Thyroid gland (tissue), 4 donors: ENCODE measurements around the gene GCNT2.

Source experiments
- POLR2A ChIP-seq, 2 donors: fragments of 450-650 bp; IDR thresholded peaks; one replicate each; pipeline ENCODE4 v1.6.1; 2017; ENCODE audit warnings: antibody characterized with exemption in 2 of 2, mild to moderate bottlenecking in 2 of 2, moderate library complexity in 1 of 2
- TF ChIP-seq, protein P1 (sequence below), 6 experiments: fragments of 200-600 bp in 3 of 6; fragments of 450-650 bp in 3 of 6; sonication (generic) in 3 of 6; IDR thresholded peaks; one replicate each; pipeline ENCODE4 v1.5.1; 2016 to 2019; ENCODE audit warnings: antibody characterized with exemption in 6 of 6, mild to moderate bottlenecking in 2 of 6, inconsistent platforms in 1 of 6, moderate library complexity in 1 of 6

DNA sequence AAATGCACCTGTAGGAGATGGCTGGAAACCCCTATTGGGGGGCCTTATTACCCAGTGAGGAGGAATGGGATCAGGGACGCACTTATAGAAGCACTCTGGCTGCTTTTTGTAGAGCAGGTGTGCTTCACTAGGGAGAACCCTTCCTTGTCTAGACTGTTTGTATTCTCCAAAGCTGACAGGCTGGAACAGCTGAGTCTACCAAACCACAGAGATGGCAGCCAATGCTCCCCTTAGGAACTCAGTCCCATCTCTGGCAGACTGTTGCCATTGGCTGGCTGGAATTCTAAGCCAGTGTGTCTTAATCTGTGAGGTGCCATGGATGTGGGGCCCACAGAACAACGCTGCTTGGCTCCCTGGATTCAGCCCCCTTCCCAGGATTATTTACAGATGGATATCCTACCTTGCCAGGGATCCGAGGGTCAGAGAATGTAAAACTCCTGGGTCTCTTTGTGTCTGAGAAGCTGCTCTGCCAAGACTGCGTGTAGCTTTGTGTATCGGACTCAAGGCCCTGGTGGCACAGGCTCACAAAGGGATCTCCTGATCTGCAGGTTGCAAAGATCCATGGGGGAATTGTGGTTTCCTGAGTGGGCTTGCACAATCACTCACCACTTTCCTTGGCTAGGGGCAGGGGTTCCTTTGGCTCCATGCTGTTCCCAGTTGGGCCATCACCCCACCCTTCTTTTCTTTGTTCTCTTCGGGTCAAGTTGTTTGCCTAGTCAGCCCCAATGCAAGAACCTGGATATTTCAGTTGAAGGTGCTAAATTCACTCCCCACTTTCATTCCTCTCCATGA is 147.2 kb downstream of the GCNT2 start:
- no peak for TF ChIP-seq POLR2A (IDR thresholded peaks at IDR 0.05)
- TF ChIP-seq, protein P1, sequence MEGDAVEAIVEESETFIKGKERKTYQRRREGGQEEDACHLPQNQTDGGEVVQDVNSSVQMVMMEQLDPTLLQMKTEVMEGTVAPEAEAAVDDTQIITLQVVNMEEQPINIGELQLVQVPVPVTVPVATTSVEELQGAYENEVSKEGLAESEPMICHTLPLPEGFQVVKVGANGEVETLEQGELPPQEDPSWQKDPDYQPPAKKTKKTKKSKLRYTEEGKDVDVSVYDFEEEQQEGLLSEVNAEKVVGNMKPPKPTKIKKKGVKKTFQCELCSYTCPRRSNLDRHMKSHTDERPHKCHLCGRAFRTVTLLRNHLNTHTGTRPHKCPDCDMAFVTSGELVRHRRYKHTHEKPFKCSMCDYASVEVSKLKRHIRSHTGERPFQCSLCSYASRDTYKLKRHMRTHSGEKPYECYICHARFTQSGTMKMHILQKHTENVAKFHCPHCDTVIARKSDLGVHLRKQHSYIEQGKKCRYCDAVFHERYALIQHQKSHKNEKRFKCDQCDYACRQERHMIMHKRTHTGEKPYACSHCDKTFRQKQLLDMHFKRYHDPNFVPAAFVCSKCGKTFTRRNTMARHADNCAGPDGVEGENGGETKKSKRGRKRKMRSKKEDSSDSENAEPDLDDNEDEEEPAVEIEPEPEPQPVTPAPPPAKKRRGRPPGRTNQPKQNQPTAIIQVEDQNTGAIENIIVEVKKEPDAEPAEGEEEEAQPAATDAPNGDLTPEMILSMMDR (IDR thresholded peaks at IDR 0.05), result no peak
